Measurements from ENCODE around the gene GTF2A1.

GTF2A1 gene

DNA sequence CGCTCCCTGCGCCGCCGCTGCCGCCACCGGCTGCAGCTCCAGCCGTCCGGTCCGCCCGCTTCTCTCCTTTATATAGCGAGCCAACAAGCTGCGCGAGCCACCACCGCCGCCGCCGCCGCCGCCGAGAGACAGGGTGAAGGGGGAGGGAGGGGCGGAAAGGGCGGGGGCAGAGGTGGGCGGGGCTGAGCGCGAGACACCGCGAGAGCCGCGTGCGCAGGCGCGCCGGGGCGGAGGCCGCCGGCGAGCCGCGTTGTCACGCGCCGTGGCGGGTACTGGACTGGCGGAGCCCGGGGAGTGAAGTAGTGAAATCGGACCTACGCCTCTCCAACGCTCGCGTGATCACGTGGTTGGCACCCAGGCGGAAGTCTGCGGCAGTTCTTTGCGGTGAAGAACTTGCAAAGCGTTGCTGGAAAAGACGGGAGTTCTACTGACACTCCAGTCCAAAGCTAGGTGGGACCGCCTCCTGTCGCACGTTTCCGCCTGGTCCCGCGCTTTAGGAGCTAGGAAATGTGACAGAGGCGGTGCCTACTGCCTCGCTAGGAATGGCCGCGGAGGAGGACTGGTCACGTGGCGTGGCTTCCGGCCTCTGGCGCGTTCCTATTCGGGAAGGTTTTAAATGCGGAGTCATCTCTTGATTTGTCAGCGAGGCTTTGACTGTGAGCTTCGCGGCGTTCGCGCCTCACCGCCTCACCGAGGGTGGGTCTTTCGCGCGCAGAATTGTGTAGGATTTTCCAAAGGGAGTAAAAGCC, at the start of gene GTF2A1:
Gene GTF2A1, minus strand, starts transcription at position 130 of the 749 bp plus-strand sequence. CDS start 441 bp downstream, outside the sequence.
- TF ChIP-seq, protein P1, sequence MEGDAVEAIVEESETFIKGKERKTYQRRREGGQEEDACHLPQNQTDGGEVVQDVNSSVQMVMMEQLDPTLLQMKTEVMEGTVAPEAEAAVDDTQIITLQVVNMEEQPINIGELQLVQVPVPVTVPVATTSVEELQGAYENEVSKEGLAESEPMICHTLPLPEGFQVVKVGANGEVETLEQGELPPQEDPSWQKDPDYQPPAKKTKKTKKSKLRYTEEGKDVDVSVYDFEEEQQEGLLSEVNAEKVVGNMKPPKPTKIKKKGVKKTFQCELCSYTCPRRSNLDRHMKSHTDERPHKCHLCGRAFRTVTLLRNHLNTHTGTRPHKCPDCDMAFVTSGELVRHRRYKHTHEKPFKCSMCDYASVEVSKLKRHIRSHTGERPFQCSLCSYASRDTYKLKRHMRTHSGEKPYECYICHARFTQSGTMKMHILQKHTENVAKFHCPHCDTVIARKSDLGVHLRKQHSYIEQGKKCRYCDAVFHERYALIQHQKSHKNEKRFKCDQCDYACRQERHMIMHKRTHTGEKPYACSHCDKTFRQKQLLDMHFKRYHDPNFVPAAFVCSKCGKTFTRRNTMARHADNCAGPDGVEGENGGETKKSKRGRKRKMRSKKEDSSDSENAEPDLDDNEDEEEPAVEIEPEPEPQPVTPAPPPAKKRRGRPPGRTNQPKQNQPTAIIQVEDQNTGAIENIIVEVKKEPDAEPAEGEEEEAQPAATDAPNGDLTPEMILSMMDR (conservative IDR thresholded peaks at IDR 0.05; ENCODE audit: low read depth, low read length) = no peak
- H3K4me3 ChIP-seq (ENCODE audit: low read length) = peak within 1 kb of the TSS; percentile 95
- peak; percentile 86 for DNase-seq (ENCODE audit: low read depth)

DNA sequence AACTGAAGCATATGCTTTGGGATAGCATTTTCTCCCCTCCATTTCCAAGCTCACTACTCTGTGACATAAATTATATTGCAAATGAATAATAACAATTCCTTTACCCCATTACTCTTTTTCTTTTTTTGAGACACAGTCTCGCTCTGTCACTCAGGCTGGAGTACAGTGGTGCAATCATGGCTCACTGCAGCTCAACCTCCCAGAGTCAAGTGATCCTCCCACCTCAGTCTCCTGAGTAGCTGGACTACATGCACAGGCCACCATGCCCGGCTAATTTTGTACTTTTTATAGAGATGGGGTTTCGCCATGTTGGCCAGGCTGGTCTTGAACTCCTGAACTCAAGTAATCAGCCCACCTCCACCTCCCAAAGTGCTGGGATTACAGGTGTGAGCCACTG, 49.2 kb upstream of the GTF2A1 start:
- no peak overlapping the region for H3K4me3 ChIP-seq (ENCODE audit: low read length)
- no peak for DNase-seq (ENCODE audit: low read depth)
- TF ChIP-seq, protein P1 (conservative IDR thresholded peaks at IDR 0.05; ENCODE audit: low read depth, low read length) = no peak

DNA sequence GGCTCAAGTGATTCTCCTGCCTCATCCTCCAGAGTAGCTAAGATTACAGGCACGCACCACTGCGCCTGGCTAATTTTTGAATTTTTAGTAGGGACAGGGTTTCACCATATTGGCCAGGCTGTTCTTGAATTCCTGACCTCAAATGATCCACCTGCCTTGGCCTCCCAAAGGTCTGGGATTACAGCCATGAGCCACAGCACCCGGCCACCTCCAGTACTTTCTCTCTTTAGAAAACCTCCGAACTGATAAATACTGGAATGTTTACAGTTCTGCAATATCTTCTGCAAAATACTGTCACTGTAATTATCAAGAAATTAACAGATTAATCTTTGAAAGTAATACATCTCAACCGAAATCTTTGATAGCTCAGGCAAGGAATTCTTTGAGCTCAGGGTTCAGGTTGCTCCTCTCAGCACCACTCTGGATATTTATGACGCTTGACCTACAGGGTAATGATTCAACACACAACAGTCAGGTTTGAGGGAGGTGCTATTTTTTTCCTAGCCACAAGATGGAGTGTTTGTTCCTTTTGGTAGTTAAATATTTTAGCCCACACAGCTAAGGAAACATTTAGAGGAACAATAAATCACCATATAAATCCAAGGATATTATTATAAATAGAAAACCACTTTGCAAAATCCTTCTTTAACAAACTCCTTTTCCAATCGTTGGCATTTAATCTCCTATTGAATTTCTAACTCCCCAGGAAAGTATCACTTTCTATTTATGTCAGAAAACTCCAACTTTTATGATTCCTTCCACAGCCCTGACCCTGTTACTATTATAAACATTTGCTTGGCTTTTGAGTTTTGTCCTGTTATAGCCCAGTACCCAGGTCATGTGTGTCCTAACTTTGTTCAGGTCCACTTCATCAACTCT, 48.6 kb upstream of the GTF2A1 start:
- peak; percentile 36 for DNase-seq (ENCODE audit: low read depth)
- H3K4me3 ChIP-seq (ENCODE audit: low read length) = no peak overlapping the region

GRCh38 chr14:81268016-81268416, 47.3 kb upstream of the GTF2A1 start:
- TF ChIP-seq, protein P1 (conservative IDR thresholded peaks at IDR 0.05; ENCODE audit: low read depth, low read length) = no peak
- DNase-seq (ENCODE audit: low read depth) = no peak
- no peak overlapping the region for H3K4me3 ChIP-seq (ENCODE audit: low read length)

More for the DNA sequence above, 48.6 kb upstream of the GTF2A1 start:
- TF ChIP-seq, protein P1 (conservative IDR thresholded peaks at IDR 0.05; ENCODE audit: low read depth, low read length) = peak; percentile 78

- no peak overlapping the region for H3K4me3 ChIP-seq (ENCODE audit: low read length)
- DNase-seq (ENCODE audit: low read depth) = no peak
- TF ChIP-seq, protein P1 (conservative IDR thresholded peaks at IDR 0.05; ENCODE audit: low read depth, low read length) = no peak
These were observed 44.9 kb upstream of the GTF2A1 start for GRCh38 chr14:81265636-81266169.

- DNase-seq (ENCODE audit: low read depth) = no peak
- TF ChIP-seq, protein P1 (conservative IDR thresholded peaks at IDR 0.05; ENCODE audit: low read depth, low read length) = no peak
These were observed 43.9 kb upstream of the GTF2A1 start for GRCh38 chr14:81264671-81265070.

More at GRCh38 chr14:81264671-81265070, 43.9 kb upstream of the GTF2A1 start:
- H3K4me3 ChIP-seq (ENCODE audit: low read length) = no peak overlapping the region

Measured in retinal pigment epithelial cell (primary cell).